Osteocyte (in vitro differentiated cells): ENCODE results near the gene NR1D1. TPM values are rescaled to one million over a fixed set of nuclear protein-coding genes. Genes with fewer than 3 reads are reported as not detected.

Experiments
- DNase-seq: peaks from one replicate; pipeline ENCODE4 v3.0.0; 2021; ENCODE audit warnings: mixed read lengths; ENCODE audit not compliant: unreplicated experiment; ENCODE audit errors: extremely low spot score
- H3K27ac Mint-ChIP-seq: one replicate; pipeline ENCODE4 v1.8.0; 2021; ENCODE audit warnings: mild to moderate bottlenecking, mixed read lengths; ENCODE audit not compliant: unreplicated experiment
- H3K27me3 Mint-ChIP-seq: one replicate; pipeline ENCODE4 v1.8.0; 2021; ENCODE audit warnings: mixed read lengths; ENCODE audit not compliant: unreplicated experiment
- H3K36me3 Mint-ChIP-seq: one replicate; pipeline ENCODE4 v1.8.0; 2021; ENCODE audit warnings: mixed read lengths; ENCODE audit not compliant: unreplicated experiment
- H3K4me1 Mint-ChIP-seq: one replicate; pipeline ENCODE4 v1.8.0; 2021; ENCODE audit warnings: mixed read lengths; ENCODE audit not compliant: unreplicated experiment
- H3K4me3 Mint-ChIP-seq: one replicate; pipeline ENCODE4 v1.8.0; 2021; ENCODE audit warnings: mild to moderate bottlenecking, moderate library complexity, mixed read lengths; ENCODE audit not compliant: unreplicated experiment
- H3K9me3 Mint-ChIP-seq: one replicate; pipeline ENCODE4 v1.8.0; 2021; ENCODE audit warnings: mixed read lengths; ENCODE audit not compliant: unreplicated experiment
- total RNA-seq: library from RNA; stranded (reverse); gene quantifications from 2 replicates; pipeline ENCODE4 v1.2.1, GENCODE V29; 2021
- TF ChIP-seq, protein P1 (sequence below): fragments of 200-600 bp; sonication (generic); IDR thresholded peaks from 2 replicates; pipeline ENCODE4 v1.5.0; 2021; ENCODE audit warnings: antibody characterized with exemption, mild to moderate bottlenecking, moderate library complexity

The NR1D1 gene
- total RNA-seq, 1 donor from 2014 or later, result 6.9 TPM

GRCh38 chr17:40094874-40095273 lies 5.5 kb downstream of the NR1D1 start:
- no peak overlapping the region for H3K4me3 Mint-ChIP-seq
- H3K9me3 Mint-ChIP-seq, result no peaks in the 10 kb centered on the region
- peaks cover 21% of the 10 kb centered on the region for H3K4me1 Mint-ChIP-seq
- no peak for DNase-seq
- no peaks in the 10 kb centered on the region for H3K27me3 Mint-ChIP-seq
- H3K27ac Mint-ChIP-seq, result no peak overlapping the region
- H3K36me3 Mint-ChIP-seq, result peaks cover 18% of the 10 kb centered on the region
- TF ChIP-seq, protein P1, sequence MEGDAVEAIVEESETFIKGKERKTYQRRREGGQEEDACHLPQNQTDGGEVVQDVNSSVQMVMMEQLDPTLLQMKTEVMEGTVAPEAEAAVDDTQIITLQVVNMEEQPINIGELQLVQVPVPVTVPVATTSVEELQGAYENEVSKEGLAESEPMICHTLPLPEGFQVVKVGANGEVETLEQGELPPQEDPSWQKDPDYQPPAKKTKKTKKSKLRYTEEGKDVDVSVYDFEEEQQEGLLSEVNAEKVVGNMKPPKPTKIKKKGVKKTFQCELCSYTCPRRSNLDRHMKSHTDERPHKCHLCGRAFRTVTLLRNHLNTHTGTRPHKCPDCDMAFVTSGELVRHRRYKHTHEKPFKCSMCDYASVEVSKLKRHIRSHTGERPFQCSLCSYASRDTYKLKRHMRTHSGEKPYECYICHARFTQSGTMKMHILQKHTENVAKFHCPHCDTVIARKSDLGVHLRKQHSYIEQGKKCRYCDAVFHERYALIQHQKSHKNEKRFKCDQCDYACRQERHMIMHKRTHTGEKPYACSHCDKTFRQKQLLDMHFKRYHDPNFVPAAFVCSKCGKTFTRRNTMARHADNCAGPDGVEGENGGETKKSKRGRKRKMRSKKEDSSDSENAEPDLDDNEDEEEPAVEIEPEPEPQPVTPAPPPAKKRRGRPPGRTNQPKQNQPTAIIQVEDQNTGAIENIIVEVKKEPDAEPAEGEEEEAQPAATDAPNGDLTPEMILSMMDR, result no peak

DNA sequence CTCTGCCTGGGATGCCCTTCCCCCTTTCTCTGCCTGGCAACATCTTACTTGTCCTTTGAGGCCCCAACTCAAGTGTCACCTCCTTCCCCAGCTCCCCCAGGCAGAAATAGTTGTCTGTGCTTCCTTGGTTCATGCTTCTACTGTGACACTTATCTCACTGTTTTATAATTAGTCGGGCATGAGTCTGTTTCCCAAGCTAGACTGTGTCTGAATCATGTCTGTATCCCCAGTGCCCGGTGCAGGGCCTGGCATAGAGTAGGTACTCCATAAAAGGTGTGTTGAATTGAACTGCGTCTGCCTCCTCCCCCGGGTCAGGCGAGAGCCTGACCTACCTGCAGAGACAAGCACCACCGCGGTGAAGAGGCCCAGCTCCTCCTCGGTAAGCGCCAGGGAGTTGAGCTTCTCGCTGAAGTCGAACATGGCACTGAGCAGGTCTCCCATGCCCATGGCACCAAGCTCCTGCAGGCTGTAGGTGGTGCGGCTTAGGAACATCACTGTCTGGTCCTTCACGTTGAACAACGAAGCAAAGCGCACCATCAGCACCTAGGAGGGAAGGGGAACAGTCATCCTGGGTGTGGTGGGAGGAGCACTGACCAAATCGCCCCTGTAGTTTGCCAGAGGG lies 6.7 kb downstream of the NR1D1 start:
- TF ChIP-seq, protein P1, result no peak
- peaks cover 10% of the 10 kb centered on the region for H3K4me1 Mint-ChIP-seq
- no peak for DNase-seq
- no peaks in the 10 kb centered on the region for H3K9me3 Mint-ChIP-seq
- no peak overlapping the region for H3K27ac Mint-ChIP-seq
- H3K4me3 Mint-ChIP-seq, result no peak overlapping the region
- peaks cover 26% of the 10 kb centered on the region for H3K36me3 Mint-ChIP-seq
- no peaks in the 10 kb centered on the region for H3K27me3 Mint-ChIP-seq

GRCh38 chr17:40093005-40093579 lies 7.3 kb downstream of the NR1D1 start:
- Mint-ChIP-seq H3K4me1 (peaks cover 4% of the 10 kb centered on the region), H3K4me3 (no peak overlapping the region), H3K9me3 (no peaks in the 10 kb centered on the region), H3K27ac (no peak overlapping the region), H3K27me3 (no peaks in the 10 kb centered on the region), H3K36me3 (peaks cover 28% of the 10 kb centered on the region)
- no peak for DNase-seq
- TF ChIP-seq, protein P1, result no peak

GRCh38 chr17:40092581-40092980 lies 7.8 kb downstream of the NR1D1 start:
- no peaks in the 10 kb centered on the region for H3K9me3 Mint-ChIP-seq
- H3K27ac Mint-ChIP-seq, result no peak overlapping the region
- H3K4me3 Mint-ChIP-seq, result no peak overlapping the region
- DNase-seq, result no peak
- peaks cover 2% of the 10 kb centered on the region for H3K4me1 Mint-ChIP-seq
- TF ChIP-seq, protein P1, result no peak
- H3K27me3 Mint-ChIP-seq, result no peaks in the 10 kb centered on the region
- peaks cover 29% of the 10 kb centered on the region for H3K36me3 Mint-ChIP-seq

DNA sequence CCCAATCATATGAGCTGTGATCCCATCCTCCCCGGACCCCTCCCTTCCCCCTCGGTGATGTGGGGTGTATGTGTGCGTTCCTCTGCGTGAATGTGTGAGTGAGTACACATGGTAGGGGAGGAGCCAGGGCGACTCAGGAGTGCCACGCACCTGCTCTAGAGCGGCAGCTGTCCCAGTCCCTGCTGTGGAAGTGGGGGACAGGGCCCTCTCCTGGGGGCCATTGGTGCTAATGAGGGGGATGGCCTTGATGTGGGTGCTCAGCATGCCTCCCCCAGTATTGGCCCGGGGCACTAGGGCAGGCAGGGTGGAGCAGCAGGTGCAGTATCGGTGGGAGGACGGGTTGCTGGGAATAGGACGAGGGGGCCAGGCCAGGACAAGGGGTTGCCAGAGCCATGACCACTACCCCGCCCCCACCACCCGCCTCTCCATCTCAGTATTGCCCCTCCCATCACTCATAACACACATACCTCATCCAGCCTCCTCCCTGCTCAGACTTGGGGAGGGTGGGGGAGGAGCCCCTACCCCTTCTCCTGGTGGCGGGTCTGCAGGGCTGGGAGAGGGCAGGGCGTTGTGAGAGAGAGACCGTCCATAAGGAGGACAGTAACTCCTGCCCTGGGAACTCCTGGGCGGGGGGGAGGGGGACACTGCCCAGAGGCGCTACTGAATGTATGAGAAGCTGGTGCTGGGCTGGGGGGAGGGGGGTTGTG lies 8.5 kb downstream of the NR1D1 start:
- Mint-ChIP-seq H3K4me1 (peaks cover 2% of the 10 kb centered on the region), H3K36me3 (peaks cover 35% of the 10 kb centered on the region), H3K9me3 (no peaks in the 10 kb centered on the region), H3K4me3 (no peak overlapping the region), H3K27ac (no peak overlapping the region), H3K27me3 (no peaks in the 10 kb centered on the region)
- TF ChIP-seq, protein P1, result no peak
- DNase-seq, result no peak
